Calu3 (cell line): ENCODE data around the gene CDHR5. TPM values are rescaled to one million over a fixed set of nuclear protein-coding genes. Genes with fewer than 3 reads are reported as not detected.
A peak's percentile ranks its signal among the peaks of the same experiment; 100 is the strongest.

Experiments
- Bru-seq: library from RNA; stranded (reverse); fragments of 400-500 nt; gene quantifications from one replicate; lab custom pipeline; 2021; lab: Mats Ljungman, UMichigan
- BruChase-seq, 2 experiments: library from RNA; stranded (reverse); fragments of 400-500 nt; gene quantifications; one replicate each; lab custom pipeline; 2021; lab: Mats Ljungman, UMichigan
- BruUV-seq: library from RNA; stranded (reverse); fragments of 400-500 nt; replicated peaks from 2 replicates; lab custom pipeline; 2021; lab: Mats Ljungman, UMichigan
- CTCF ChIA-PET: fragments of 300-600 bp; sonication (Branson Sonifier 250); formaldehyde crosslinking; loops from one replicate; lab custom pipeline; 2022; ENCODE audit warnings: antibody characterized with exemption; lab: Charles Lee
- DNase-seq: peaks from one replicate; pipeline ENCODE4 v3.0.0; 2022
- H3K27ac Mint-ChIP-seq: one replicate; pipeline ENCODE4 v1.8.0; 2022; ENCODE audit warnings: mixed read lengths; ENCODE audit not compliant: unreplicated experiment
- H3K27me3 Mint-ChIP-seq: one replicate; pipeline ENCODE4 v1.8.0; 2022; ENCODE audit warnings: mixed read lengths; ENCODE audit not compliant: unreplicated experiment
- H3K36me3 Mint-ChIP-seq: one replicate; pipeline ENCODE4 v1.8.0; 2022; ENCODE audit warnings: mild to moderate bottlenecking, moderate library complexity, mixed read lengths; ENCODE audit not compliant: insufficient read depth, unreplicated experiment
- H3K4me1 Mint-ChIP-seq: one replicate; pipeline ENCODE4 v1.8.0; 2022; ENCODE audit warnings: mild to moderate bottlenecking, low read depth, mixed read lengths; ENCODE audit not compliant: unreplicated experiment
- H3K4me3 Mint-ChIP-seq: one replicate; pipeline ENCODE4 v1.8.0; 2022; ENCODE audit warnings: mild to moderate bottlenecking, low read depth, moderate library complexity, mixed read lengths; ENCODE audit not compliant: unreplicated experiment
- H3K9me3 Mint-ChIP-seq: one replicate; pipeline ENCODE4 v1.8.0; 2022; ENCODE audit warnings: low read depth, mixed read lengths; ENCODE audit not compliant: unreplicated experiment
- CTCF ChIP-seq: fragments of 200-600 bp; IDR thresholded peaks from one replicate; pipeline ENCODE4 v1.8.0; 2022; ENCODE audit warnings: antibody characterized with exemption; ENCODE audit not compliant: unreplicated experiment
- intact Hi-C: fragments of 100-400 bp; cut with micrococcal nuclease; formaldehyde crosslinking; loops from one replicate; pipeline ENCODE4 v1.10.0; 2022; ENCODE audit not compliant: unreplicated experiment
- long read RNA-seq: library from polyadenylated mRNA; stranded (forward); transcript quantifications from one replicate; pipeline ENCODE4 v2.0.0, GENCODE V29; 2022
- total RNA-seq: library from RNA; stranded (reverse); gene quantifications from 2 replicates; pipeline ENCODE4 v1.2.3, GENCODE V29; 2022

CDHR5 gene, protein sequence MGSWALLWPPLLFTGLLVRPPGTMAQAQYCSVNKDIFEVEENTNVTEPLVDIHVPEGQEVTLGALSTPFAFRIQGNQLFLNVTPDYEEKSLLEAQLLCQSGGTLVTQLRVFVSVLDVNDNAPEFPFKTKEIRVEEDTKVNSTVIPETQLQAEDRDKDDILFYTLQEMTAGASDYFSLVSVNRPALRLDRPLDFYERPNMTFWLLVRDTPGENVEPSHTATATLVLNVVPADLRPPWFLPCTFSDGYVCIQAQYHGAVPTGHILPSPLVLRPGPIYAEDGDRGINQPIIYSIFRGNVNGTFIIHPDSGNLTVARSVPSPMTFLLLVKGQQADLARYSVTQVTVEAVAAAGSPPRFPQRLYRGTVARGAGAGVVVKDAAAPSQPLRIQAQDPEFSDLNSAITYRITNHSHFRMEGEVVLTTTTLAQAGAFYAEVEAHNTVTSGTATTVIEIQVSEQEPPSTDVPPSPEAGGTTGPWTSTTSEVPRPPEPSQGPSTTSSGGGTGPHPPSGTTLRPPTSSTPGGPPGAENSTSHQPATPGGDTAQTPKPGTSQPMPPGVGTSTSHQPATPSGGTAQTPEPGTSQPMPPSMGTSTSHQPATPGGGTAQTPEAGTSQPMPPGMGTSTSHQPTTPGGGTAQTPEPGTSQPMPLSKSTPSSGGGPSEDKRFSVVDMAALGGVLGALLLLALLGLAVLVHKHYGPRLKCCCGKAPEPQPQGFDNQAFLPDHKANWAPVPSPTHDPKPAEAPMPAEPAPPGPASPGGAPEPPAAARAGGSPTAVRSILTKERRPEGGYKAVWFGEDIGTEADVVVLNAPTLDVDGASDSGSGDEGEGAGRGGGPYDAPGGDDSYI
- total RNA-seq (5.0 and 7.6 TPM in 2 replicates), Bru-seq, nascent RNA (percentile 24 among the genes with signal in this experiment), BruChase-seq, experiment 1, labeled RNA remaining after a 6-hour chase (percentile 34 among the genes with signal in this experiment), BruChase-seq, experiment 2, labeled RNA remaining after a 2-hour chase (percentile 26 among the genes with signal in this experiment)
- long read RNA-seq, partial matches to known transcripts = 2 of 10 reads
- long read RNA-seq, other reads (novel, unspliced or antisense) = 8 of 10 reads

GRCh38 chr11:624705-625635 is at the start of gene CDHR5:
Gene CDHR5 (minus strand): TSS chr11:624955. CDS start chr11:624902, 53 bp downstream.
- Mint-ChIP-seq H3K4me3 (peak within 1 kb of the TSS; percentile 41), H3K4me1 (peaks cover 10% of the 10 kb centered on the region), H3K27ac (peak within 1 kb of the TSS; percentile 13), H3K9me3 (peaks cover 4% of the 10 kb centered on the region), H3K27me3 (no peaks in the 10 kb centered on the region), H3K36me3 (peaks cover 32% of the 10 kb centered on the region)
- no TSS peak for BruUV-seq
- no peak for DNase-seq
- intact Hi-C loops = no loop called here
- no peak for TF ChIP-seq CTCF
- CTCF ChIA-PET = no interaction called here

GRCh38 chr11:674406-674805 is 49.7 kb upstream of the CDHR5 start:
- no peak overlapping the region for H3K27ac Mint-ChIP-seq
- H3K9me3 Mint-ChIP-seq = no peaks in the 10 kb centered on the region
- H3K4me1 Mint-ChIP-seq = no peaks in the 10 kb centered on the region
- intact Hi-C loops = no loop called here
- TF ChIP-seq CTCF = no peak
- CTCF ChIA-PET = no interaction called here
- H3K27me3 Mint-ChIP-seq = no peaks in the 10 kb centered on the region
- peaks cover 52% of the 10 kb centered on the region for H3K36me3 Mint-ChIP-seq
- no peak overlapping the region for H3K4me3 Mint-ChIP-seq
- DNase-seq = no peak
- no TSS peak for BruUV-seq

- Mint-ChIP-seq H3K36me3 (peaks cover 46% of the 10 kb centered on the region), H3K4me1 (no peaks in the 10 kb centered on the region), H3K4me3 (no peak overlapping the region), H3K27me3 (no peaks in the 10 kb centered on the region), H3K27ac (no peak overlapping the region), H3K9me3 (no peaks in the 10 kb centered on the region)
- DNase-seq = no peak
- intact Hi-C loops = no loop called here
- no peak for TF ChIP-seq CTCF
- BruUV-seq = no TSS peak
- CTCF ChIA-PET = no interaction called here
Measured at GRCh38 chr11:673866-674265, 49.1 kb upstream of the CDHR5 start.
